ENCODE results near the gene SFXN4. TPM values are rescaled to one million over a fixed set of nuclear protein-coding genes. Genes with fewer than 3 reads are reported as not detected.

Gene SFXN4
- total RNA-seq, 1 experiment from 2014 or later, result 21.9 TPM

GRCh38 chr10:119090968-119091367 lies 74.5 kb downstream of the SFXN4 start:
- Histone ChIP-seq H3K4me2 (ENCODE audit: insufficient read depth, insufficient read length, low read length) (no peak overlapping the region), H3K56ac (ENCODE audit: insufficient read length, low read depth, low read length) (no peak overlapping the region), H3K27ac (ENCODE audit: insufficient read length, low read depth, low read length) (no peak overlapping the region), H4K91ac (ENCODE audit: insufficient read length, low read depth, low read length) (no peak overlapping the region), H3K27me3 (ENCODE audit: insufficient read depth, low read length) (no peaks in the 10 kb centered on the region), H3K79me1 (ENCODE audit: insufficient read depth, low read depth, low read length, poor library complexity, severe bottlenecking) (no peaks in the 10 kb centered on the region), H2BK12ac (ENCODE audit: insufficient read length, low read depth, low read length) (no peak overlapping the region), H3K4ac (ENCODE audit: low read depth, low read length) (no peak overlapping the region), H3T11ph (ENCODE audit: low read length) (no peak overlapping the region), H3K79me2 (ENCODE audit: insufficient read depth, low read length) (no peaks in the 10 kb centered on the region), H2BK15ac (ENCODE audit: low read depth, low read length) (no peak overlapping the region), H3K23me2 (ENCODE audit: insufficient read length, low read depth, low read length, poor library complexity, severe bottlenecking) (no peaks in the 10 kb centered on the region), H3K9me3 (ENCODE audit: control insufficient read depth, low read depth, low read length) (no peaks in the 10 kb centered on the region), H4K5ac (ENCODE audit: insufficient read length, low read depth, low read length) (no peak overlapping the region), H3K4me1 (ENCODE audit: insufficient read depth, low read length) (no peaks in the 10 kb centered on the region), H2BK120ac (ENCODE audit: low read depth, low read length, poor library complexity, severe bottlenecking) (no peak overlapping the region), H3K14ac (ENCODE audit: insufficient read depth, low read length) (no peak overlapping the region), H2AFZ (ENCODE audit: low read length) (no peak overlapping the region), H3K18ac (ENCODE audit: insufficient read length, low read depth, low read length) (no peak overlapping the region), H2AK5ac (ENCODE audit: insufficient read length, low read length) (no peak overlapping the region), H3K9ac (ENCODE audit: extremely low read depth, insufficient read length, low read length) (no peak overlapping the region), H2BK5ac (ENCODE audit: insufficient read length, low read length) (no peak overlapping the region), H4K8ac (replicated peaks; ENCODE audit: insufficient read length, low read depth, low read length) (no peak overlapping the region), H4K20me1 (ENCODE audit: control insufficient read depth, insufficient read depth, insufficient read length) (no peaks in the 10 kb centered on the region), H2BK20ac (ENCODE audit: low read depth, low read length, poor library complexity, severe bottlenecking) (no peak overlapping the region), H3K23ac (ENCODE audit: insufficient read length, low read depth, low read length) (no peak overlapping the region)
- no peak for DNase-seq
- Mint-ChIP-seq H3K4me1 (peaks cover 0 to 5% of the 10 kb centered on the region in 2 experiments; a peak in 2 of 4 replicates), H3K27me3 (ENCODE audit: low read depth) (peaks cover 5% of the 10 kb centered on the region; the same call in 1 of the 2 replicates), H3K27ac (no peak overlapping the region), H3K4me3 (no peak overlapping the region), H3K9me3 (no peaks in the 10 kb centered on the region), H3K36me3 (ENCODE audit: insufficient read depth in 1 of 3, low read depth in 3 of 3) (no peaks in the 10 kb centered on the region)
- TF ChIP-seq, protein P1, sequence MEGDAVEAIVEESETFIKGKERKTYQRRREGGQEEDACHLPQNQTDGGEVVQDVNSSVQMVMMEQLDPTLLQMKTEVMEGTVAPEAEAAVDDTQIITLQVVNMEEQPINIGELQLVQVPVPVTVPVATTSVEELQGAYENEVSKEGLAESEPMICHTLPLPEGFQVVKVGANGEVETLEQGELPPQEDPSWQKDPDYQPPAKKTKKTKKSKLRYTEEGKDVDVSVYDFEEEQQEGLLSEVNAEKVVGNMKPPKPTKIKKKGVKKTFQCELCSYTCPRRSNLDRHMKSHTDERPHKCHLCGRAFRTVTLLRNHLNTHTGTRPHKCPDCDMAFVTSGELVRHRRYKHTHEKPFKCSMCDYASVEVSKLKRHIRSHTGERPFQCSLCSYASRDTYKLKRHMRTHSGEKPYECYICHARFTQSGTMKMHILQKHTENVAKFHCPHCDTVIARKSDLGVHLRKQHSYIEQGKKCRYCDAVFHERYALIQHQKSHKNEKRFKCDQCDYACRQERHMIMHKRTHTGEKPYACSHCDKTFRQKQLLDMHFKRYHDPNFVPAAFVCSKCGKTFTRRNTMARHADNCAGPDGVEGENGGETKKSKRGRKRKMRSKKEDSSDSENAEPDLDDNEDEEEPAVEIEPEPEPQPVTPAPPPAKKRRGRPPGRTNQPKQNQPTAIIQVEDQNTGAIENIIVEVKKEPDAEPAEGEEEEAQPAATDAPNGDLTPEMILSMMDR (conservative IDR thresholded peaks at IDR 0.05), result no peak
- no CpG with 5 or more reads among the region's 5 CpGs for whole genome bisulfite sequencing (ENCODE audit: extremely low coverage, insufficient read length, low lambda C conversion rate)

Other genes with a start within 250 kb of the SFXN4 start
- gene NANOS1, start 136.0 kb downstream of the SFXN4 start, total RNA-seq (2021), result 4.5 and 5.5 TPM in 2 replicates
- gene EIF3A, start 84.9 kb downstream of the SFXN4 start, total RNA-seq (2021), result 206 TPM in 2 replicates
- 62.7 and 63.2 TPM in 2 replicates for gene DENND10, start 61.6 kb downstream of the SFXN4 start, total RNA-seq (2021)
- gene PRDX3, start 13.1 kb upstream of the SFXN4 start, total RNA-seq (2021), result 181 TPM in 2 replicates
- 1.1 and 1.2 TPM in 2 replicates for gene GRK5, start 41.9 kb upstream of the SFXN4 start, total RNA-seq (2021)

All from H9 (cell line).